ENCODE data around the gene DHRSX.

GRCh38 chrX:2342281-2342688, 158.5 kb downstream of the DHRSX start:
- TF ChIP-seq EZH2phosphoT487 (IDR thresholded peaks at IDR 0.05; ENCODE audit: insufficient read depth, low read depth) (no peak), EZH2 (IDR thresholded peaks at IDR 0.05; ENCODE audit: insufficient read depth, poor library complexity, severe bottlenecking) (no peak)

Data from GM23248 (cell line).